Erythroblast (primary cell): ENCODE results near the gene SLC5A10.

Experiments
- GATA1 ChIP-seq: IDR thresholded peaks from 2 replicates; pipeline ENCODE4 v1.6.1; 2011; ENCODE audit warnings: low read depth, mild to moderate bottlenecking, control low read depth, low read length, moderate library complexity
- POLR2A ChIP-seq: IDR thresholded peaks from 2 replicates; pipeline ENCODE4 v1.6.1; 2011; ENCODE audit warnings: mild to moderate bottlenecking, low read length

DNA sequence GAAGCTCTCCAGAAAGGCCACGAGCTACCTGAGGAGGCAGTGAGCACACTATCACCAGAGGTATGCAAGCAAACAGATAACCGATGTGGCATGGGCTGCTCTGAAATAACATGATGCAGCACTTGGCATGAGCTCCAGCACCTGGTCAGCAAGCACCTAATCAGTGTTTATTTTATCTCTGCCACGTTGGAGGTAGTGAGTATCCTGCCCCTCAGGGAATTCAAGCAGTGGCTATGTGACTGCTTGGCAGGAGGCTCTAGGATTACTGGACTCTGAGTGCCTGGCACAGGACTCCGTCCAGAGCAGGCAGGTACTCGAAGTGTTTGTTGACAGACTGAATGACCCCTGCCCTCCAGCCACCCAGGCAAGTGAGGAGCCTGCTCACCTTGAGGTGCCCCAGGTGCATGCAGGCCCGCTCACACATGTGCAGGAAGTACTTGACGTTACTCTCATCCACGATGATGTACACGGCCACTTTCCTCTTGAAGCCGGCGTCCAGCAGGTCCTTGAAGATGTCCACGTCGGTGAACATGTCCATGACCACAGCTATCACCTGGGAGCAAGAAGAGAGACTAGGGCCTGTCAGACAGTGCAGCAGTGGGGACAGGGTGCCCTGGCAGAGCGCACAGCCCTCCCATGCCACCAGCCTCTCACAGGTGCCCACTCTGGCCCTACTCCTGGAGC lies 36.0 kb downstream of the SLC5A10 start:
- TF ChIP-seq POLR2A, result no peak
- TF ChIP-seq GATA1, result no peak
